ENCODE measurements around the gene TAL2. TPM values are rescaled to one million over a fixed set of nuclear protein-coding genes. Genes with fewer than 3 reads are reported as not detected.
"Not testable (repeated sequence)": the region's sequence is repeated elsewhere in the genome, so short reads cannot be mapped to it uniquely, and the experiment has no call there.

TAL2 gene
- polyA plus RNA-seq, 1 donor: 18.6 TPM

GRCh38 chr9:105676351-105676923 lies 14.2 kb downstream of the TAL2 start:
- no peak for DNase-seq

- DNase-seq: no peak
Measured at GRCh38 chr9:105678163-105678562, 15.9 kb downstream of the TAL2 start.

GRCh38 chr9:105678781-105679180 lies 16.5 kb downstream of the TAL2 start:
- DNase-seq: no peak

- no peak for DNase-seq
Measured at GRCh38 chr9:105679257-105680022, 17.2 kb downstream of the TAL2 start.

GRCh38 chr9:105681313-105681712 lies 19.1 kb downstream of the TAL2 start:
- DNase-seq: no peak

GRCh38 chr9:105681724-105682123 lies 19.5 kb downstream of the TAL2 start:
- no peak for DNase-seq

GRCh38 chr9:105683688-105684275 lies 21.5 kb downstream of the TAL2 start:
- no peak for DNase-seq

GRCh38 chr9:105686936-105687335 lies 24.7 kb downstream of the TAL2 start:
- DNase-seq: no peak

- no peak for DNase-seq
Measured at GRCh38 chr9:105690742-105691141, 28.5 kb downstream of the TAL2 start.

- DNase-seq: no peak
Measured at GRCh38 chr9:105693435-105694189, 31.4 kb downstream of the TAL2 start.

- DNase-seq: peak; percentile 90
Measured at GRCh38 chr9:105694190-105694847, 32.1 kb downstream of the TAL2 start, which contains the start of gene TMEM38B. Gene TMEM38B, plus strand, starts transcription at chr9:105694541. Its CDS starts 120 bp downstream, at chr9:105694661.

GRCh38 chr9:105694848-105695581 lies 32.8 kb downstream of the TAL2 start:
- peak; percentile 61 for DNase-seq

GRCh38 chr9:105696219-105696793 lies 34.0 kb downstream of the TAL2 start:
- DNase-seq: no peak

- DNase-seq: no peak
Measured at GRCh38 chr9:105697871-105698270, 35.6 kb downstream of the TAL2 start.

GRCh38 chr9:105698348-105698870 lies 36.2 kb downstream of the TAL2 start:
- no peak for DNase-seq

GRCh38 chr9:105700668-105701067 lies 38.4 kb downstream of the TAL2 start:
- no peak for DNase-seq

- no peak for DNase-seq
Measured at GRCh38 chr9:105701145-105701544, 38.9 kb downstream of the TAL2 start.

GRCh38 chr9:105702207-105702606 lies 40.0 kb downstream of the TAL2 start:
- DNase-seq: no peak

GRCh38 chr9:105703638-105704037 lies 41.4 kb downstream of the TAL2 start:
- not testable (repeated sequence) for DNase-seq

- DNase-seq: no peak
Measured at GRCh38 chr9:105706156-105706555, 43.9 kb downstream of the TAL2 start.

GRCh38 chr9:105708405-105708804 lies 46.1 kb downstream of the TAL2 start:
- no peak for DNase-seq
